HepG2 (cell line): ENCODE results near the gene ADAMTS2.

Experiments used
- CHCHD3 ChIP-seq: sonication (generic); formaldehyde crosslinking; IDR thresholded peaks from 2 replicates; pipeline ENCODE4 v1.8.0; 2022; ENCODE audit warnings: mild to moderate bottlenecking, missing genetic modification reagents, moderate library complexity
- CREB1 ChIP-seq, 2 experiments: fragments of 450-650 bp in 1 of 2; IDR thresholded peaks; 2 replicates each; pipeline ENCODE4 v1.6.1; 2016 to 2017; ENCODE audit warnings: control low read depth in 1 of 2, mild to moderate bottlenecking in 1 of 2, missing compliant biosample characterization in 1 of 2, missing genetic modification characterization in 1 of 2
- CTCF ChIP-seq: sonication (generic); formaldehyde crosslinking; IDR thresholded peaks from 2 replicates; pipeline ENCODE4 v1.5.0; 2020; ENCODE audit warnings: mild to moderate bottlenecking, missing genetic modification reagents, moderate library complexity
- POLR2A ChIP-seq, 2 experiments: IDR thresholded peaks; 2 replicates each; pipeline ENCODE4 v1.6.1; 2011; ENCODE audit warnings: low read depth in 2 of 2, low read length in 2 of 2, mild to moderate bottlenecking in 1 of 2, moderate library complexity in 1 of 2; ENCODE audit not compliant: insufficient read depth in 1 of 2

- TF ChIP-seq CHCHD3 (CRISPR knock-in tag) (no peak), CREB1 (IDR thresholded peaks at IDR 0.05) (no peak), CREB1 (CRISPR knock-in tag; IDR thresholded peaks at IDR 0.05) (no peak), POLR2A (IDR thresholded peaks at IDR 0.05; ENCODE audit: insufficient read depth in 1 of 2, low read depth in 2 of 2, low read length in 2 of 2) (no peak), CTCF (CRISPR knock-in tag) (no peak)
These were observed 71.7 kb downstream of the ADAMTS2 start for GRCh38 chr5:179273441-179274145.
